AG10803 (cell line): Measurements from ENCODE around the gene PRMT3.
A peak's percentile ranks its signal among the peaks of the same experiment; 100 is the strongest.

Source experiments
- DNase-seq: peaks from one replicate; pipeline ENCODE4 v3.0.0; 2010; ENCODE audit warnings: low read depth
- H3K4me3 ChIP-seq: 2 replicates; pipeline ENCODE4 v1.5.1; 2011; ENCODE audit warnings: mild to moderate bottlenecking, low read length, control low read depth
- TF ChIP-seq, protein P1 (sequence below): conservative IDR thresholded peaks from 2 replicates; pipeline ENCODE4 v1.5.1; 2011; ENCODE audit warnings: mild to moderate bottlenecking, low read length, control low read depth, inconsistent platforms

Gene PRMT3

DNA sequence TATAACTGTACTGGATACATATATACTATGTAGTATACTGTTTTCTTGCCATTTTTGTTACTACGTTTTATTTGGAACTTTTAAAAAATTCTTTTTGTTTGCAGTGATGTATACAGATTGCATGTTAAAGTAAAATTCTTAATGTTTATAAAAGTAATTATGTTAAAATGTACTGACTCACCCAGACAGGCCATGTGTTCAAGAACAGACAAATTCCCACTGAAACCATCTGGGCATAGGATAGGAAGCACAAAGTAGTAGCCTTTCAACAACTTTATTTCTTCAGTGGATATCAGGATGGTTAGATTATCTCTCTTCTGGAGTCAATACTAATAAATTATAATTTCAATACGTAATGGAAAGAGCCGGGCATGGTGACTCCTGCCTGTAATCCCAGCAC, 19.8 kb downstream of the PRMT3 start:
- TF ChIP-seq, protein P1, sequence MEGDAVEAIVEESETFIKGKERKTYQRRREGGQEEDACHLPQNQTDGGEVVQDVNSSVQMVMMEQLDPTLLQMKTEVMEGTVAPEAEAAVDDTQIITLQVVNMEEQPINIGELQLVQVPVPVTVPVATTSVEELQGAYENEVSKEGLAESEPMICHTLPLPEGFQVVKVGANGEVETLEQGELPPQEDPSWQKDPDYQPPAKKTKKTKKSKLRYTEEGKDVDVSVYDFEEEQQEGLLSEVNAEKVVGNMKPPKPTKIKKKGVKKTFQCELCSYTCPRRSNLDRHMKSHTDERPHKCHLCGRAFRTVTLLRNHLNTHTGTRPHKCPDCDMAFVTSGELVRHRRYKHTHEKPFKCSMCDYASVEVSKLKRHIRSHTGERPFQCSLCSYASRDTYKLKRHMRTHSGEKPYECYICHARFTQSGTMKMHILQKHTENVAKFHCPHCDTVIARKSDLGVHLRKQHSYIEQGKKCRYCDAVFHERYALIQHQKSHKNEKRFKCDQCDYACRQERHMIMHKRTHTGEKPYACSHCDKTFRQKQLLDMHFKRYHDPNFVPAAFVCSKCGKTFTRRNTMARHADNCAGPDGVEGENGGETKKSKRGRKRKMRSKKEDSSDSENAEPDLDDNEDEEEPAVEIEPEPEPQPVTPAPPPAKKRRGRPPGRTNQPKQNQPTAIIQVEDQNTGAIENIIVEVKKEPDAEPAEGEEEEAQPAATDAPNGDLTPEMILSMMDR: no peak
- DNase-seq: no peak
- H3K4me3 ChIP-seq: no peak overlapping the region

DNA sequence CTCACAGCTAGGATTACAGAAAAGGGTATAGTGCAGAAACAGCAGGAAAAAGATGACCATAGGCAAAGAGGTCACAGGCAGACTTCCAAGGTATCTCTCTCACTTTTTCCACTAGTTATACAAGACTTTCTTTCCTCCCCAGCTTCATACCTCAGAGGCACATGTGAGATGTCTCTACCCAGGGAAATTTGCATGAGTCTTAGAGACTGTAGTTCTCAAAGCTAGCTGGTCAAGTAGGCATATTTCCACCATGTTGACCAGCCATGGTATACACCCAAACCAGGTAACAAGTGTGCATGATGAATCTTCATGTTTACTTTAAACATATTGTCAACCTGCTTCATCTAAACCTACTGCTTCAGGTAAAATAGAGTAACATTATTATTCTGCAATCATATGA, 27.9 kb downstream of the PRMT3 start:
- H3K4me3 ChIP-seq: no peak overlapping the region
- TF ChIP-seq, protein P1: no peak
- DNase-seq: no peak

DNA sequence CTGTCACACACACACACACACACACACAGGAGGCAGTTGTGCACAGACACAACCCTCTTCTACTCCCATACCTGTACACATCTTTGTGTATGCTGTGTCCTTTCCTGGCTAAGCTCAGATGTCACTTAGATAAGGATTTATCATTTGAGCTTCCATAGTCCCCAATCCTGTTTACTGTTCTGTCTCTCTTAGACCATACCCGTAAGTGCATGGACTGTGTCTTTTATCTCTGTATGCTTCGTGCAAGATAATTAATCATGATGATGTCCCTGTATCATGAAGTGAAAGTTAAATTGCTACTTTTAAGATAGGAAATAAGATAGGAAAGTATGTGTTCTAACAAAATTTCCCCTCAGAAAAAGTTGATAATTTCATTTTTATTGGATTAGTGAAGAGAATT, 30.3 kb downstream of the PRMT3 start:
- no peak overlapping the region for H3K4me3 ChIP-seq
- no peak for DNase-seq
- TF ChIP-seq, protein P1: no peak

DNA sequence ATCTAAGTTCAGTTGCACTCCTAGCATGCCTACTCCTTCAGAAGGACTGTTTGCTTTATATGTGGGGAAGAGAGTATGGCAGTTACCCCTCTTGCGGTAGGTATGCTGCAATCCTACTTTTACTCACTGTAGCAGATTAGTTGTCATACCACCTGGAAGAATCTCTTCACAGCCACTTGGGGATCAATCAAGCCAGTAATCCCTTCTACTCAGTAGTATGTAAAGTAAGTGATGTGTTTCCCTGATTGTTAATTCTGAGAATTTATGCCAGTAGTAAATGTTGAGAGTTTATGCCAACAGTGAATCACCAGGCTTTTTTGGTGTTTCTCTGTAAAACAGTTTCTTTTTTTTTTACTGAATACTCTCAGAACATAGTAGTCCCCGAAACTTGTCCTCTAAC, 34.4 kb downstream of the PRMT3 start:
- DNase-seq: no peak
- H3K4me3 ChIP-seq: no peak overlapping the region
- TF ChIP-seq, protein P1: no peak

DNA sequence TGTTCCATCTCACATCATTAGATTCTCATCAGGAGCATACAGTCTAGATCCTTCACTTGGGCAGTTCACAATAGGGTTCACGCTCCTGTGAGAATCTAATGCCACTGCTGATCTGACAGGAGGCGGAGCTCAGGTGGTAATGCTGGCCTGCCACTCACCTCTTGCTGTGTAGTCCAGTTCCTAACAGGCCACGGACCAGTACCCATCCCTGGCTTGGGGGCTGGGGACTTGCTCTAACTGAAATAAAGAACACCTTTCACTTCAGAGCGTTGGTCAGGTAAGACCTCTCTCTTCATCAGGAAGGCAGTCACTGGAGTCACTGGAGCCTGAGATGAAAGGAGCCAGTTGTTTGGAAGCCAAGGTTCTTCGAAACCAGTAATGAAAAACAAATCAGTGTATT, 41.7 kb downstream of the PRMT3 start:
- DNase-seq: no peak
- no peak overlapping the region for H3K4me3 ChIP-seq
- TF ChIP-seq, protein P1: no peak

DNA sequence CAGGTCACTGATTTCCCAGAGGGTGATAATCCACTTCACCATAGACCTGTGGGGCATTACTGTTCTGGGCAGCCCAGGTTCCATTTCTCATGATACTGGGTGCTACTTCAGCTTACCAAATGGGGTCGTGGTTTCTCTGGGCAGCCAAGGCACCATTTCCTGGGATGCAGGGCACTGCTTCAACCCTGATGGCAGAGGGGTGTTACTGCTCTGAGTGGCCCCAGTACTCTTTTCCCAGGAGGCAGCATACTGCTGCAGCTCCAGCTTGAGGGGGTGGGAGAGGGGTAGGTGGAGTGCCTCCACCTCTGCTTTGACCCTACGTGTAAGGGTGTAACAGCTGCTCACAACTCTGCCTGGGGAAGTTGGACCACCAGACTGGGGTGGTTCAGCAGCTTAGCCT, 51.1 kb downstream of the PRMT3 start:
- TF ChIP-seq, protein P1: no peak
- H3K4me3 ChIP-seq: no peak overlapping the region
- DNase-seq: no peak

DNA sequence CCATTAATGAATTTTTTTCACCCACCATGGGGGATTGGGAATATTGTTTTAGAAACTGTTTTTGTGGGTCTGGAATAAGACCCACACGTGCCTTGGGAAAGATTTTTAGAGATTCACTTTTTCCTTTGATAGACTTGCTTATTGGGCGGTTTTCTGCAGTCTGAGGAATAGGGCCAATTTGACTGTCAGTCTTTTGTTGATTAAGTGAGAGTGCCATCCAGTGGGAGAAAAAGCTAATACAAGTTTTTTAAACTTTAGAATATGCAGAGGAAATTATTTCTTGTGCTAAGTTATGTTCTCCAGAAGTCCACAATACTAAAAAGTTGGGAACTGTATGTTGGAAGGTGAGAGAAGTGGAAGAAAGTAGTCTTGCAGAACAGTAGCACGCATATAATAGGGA, 56.1 kb downstream of the PRMT3 start:
- no peak overlapping the region for H3K4me3 ChIP-seq
- DNase-seq: peak; percentile 26
- TF ChIP-seq, protein P1: peak; percentile 48
